ENCODE results near the gene TTC9. TPM values are rescaled to one million over a fixed set of nuclear protein-coding genes. Genes with fewer than 3 reads are reported as not detected.

TTC9 gene
- total RNA-seq = 0.05 TPM in 1 of 2 replicates, not detected in the other

GRCh38 chr14:70641548-70642302 lies at the start of gene TTC9:
Gene TTC9, plus strand, starts transcription at chr14:70641916. Its CDS starts 214 bp downstream, at chr14:70642130.

GRCh38 chr14:70600382-70601157 lies 41.1 kb upstream of the TTC9 start, which contains the start of gene MED6:
Gene MED6, minus strand, starts transcription at chr14:70600655. Its CDS starts 18 bp downstream, at chr14:70600637.

Other genes with a start within 250 kb of the TTC9 start
- gene SYNJ2BP, start 224.8 kb upstream of the TTC9 start, total RNA-seq = 13.7 and 18.3 TPM in 2 replicates
- gene ADAM21, start 189.7 kb upstream of the TTC9 start, total RNA-seq = 0.07 TPM in 1 of 2 replicates, not detected in the other
- not detected in 2 replicates for gene ADAM20, start 106.9 kb upstream of the TTC9 start, total RNA-seq
- 23.4 and 34.5 TPM in 2 replicates for gene MED6, start 41.3 kb upstream of the TTC9 start, total RNA-seq
- not detected in 2 replicates for gene MAP3K9, start 167.6 kb downstream of the TTC9 start, total RNA-seq